Breast epithelium (tissue), 4 donors: ENCODE data around the gene PTGER3. TPM values are rescaled to one million over a fixed set of nuclear protein-coding genes. Genes with fewer than 3 reads are reported as not detected.

Experiments
- DNase-seq, 2 donors: peaks; one replicate each; pipeline ENCODE4 v3.0.0-alpha.2; 2019; ENCODE audit warnings: low spot score in 2 of 2
- H3K27ac ChIP-seq, 2 donors: fragments of 200-600 bp; sonication (generic) in 1 of 2; one replicate each; pipeline ENCODE4 v1.5.1; 2016 to 2019; ENCODE audit warnings: mild to moderate bottlenecking in 1 of 2
- H3K27me3 ChIP-seq, 2 donors: fragments of 200-600 bp; sonication (generic) in 1 of 2; one replicate each; pipeline versions ENCODE4 v1.5.1 to v1.6.0; 2017 to 2019; ENCODE audit warnings: control low read depth in 1 of 2, mild to moderate bottlenecking in 1 of 2
- H3K36me3 ChIP-seq: fragments of 200-600 bp; one replicate; pipeline ENCODE4 v1.5.1; 2019
- H3K4me1 ChIP-seq, 2 donors: fragments of 200-600 bp; sonication (generic); one replicate each; pipeline ENCODE4 v1.5.1; 2016 to 2019; ENCODE audit warnings: control low read depth in 1 of 2
- H3K4me3 ChIP-seq, 3 donors: fragments of 200-600 bp; sonication (generic); 1 replicate in 2 of 3; 2 replicates in 1 of 3; pipeline ENCODE4 v1.5.1; 2016 to 2019; ENCODE audit warnings: mild to moderate bottlenecking in 3 of 3, moderate library complexity in 2 of 3
- H3K9me3 ChIP-seq, 2 donors: fragments of 200-600 bp; sonication (generic) in 1 of 2; one replicate each; pipeline ENCODE4 v1.5.1; 2016 to 2019; ENCODE audit warnings: control low read depth in 1 of 2
- CTCF ChIP-seq, 3 donors: fragments of 450-650 bp; IDR thresholded peaks; one replicate each; pipeline ENCODE4 v1.5.1; 2016 to 2017; ENCODE audit warnings: antibody characterized with exemption in 3 of 3, mild to moderate bottlenecking in 3 of 3, moderate library complexity in 3 of 3
- POLR2A ChIP-seq: fragments of 450-650 bp; IDR thresholded peaks from one replicate; pipeline ENCODE4 v1.6.1; 2016; ENCODE audit warnings: antibody characterized with exemption, mild to moderate bottlenecking, moderate library complexity
- POLR2AphosphoS5 ChIP-seq, 3 donors: sonication (generic); formaldehyde crosslinking; IDR thresholded peaks; one replicate each; pipeline ENCODE4 v1.6.1; 2017; ENCODE audit warnings: antibody characterized with exemption in 3 of 3
- intact Hi-C: fragments of 100-400 bp; cut with DNase I; formaldehyde crosslinking; loops from one replicate; pipeline ENCODE4 v1.15.1; 2023; ENCODE audit warnings: low total_unique reads
- total RNA-seq, 3 donors: library from RNA; depleted of rRNA; stranded (reverse); fragments of >200 nt; gene quantifications; one replicate each; pipeline ENCODE4 v1.1.0, GENCODE V29; 2016

Gene PTGER3
- total RNA-seq, 3 donors from 2014 or later = 43.3 to 193 (median 52.1) TPM

- Histone ChIP-seq H3K4me3 (no peak overlapping the region), H3K9me3 (no peaks in the 10 kb centered on the region), H3K4me1 (no peaks in the 10 kb centered on the region), H3K27me3 (no peaks in the 10 kb centered on the region), H3K27ac (no peak overlapping the region), H3K36me3 (no peaks in the 10 kb centered on the region)
- intact Hi-C loops = no loop called here
- TF ChIP-seq CTCF (IDR thresholded peaks at IDR 0.05) (no peak), POLR2A (no peak), POLR2AphosphoS5 (IDR thresholded peaks at IDR 0.05) (no peak)
- no peak for DNase-seq
Observed at GRCh38 chr1:71028981-71029380, 18.6 kb downstream of the PTGER3 start.

GRCh38 chr1:71027991-71028390, 19.6 kb downstream of the PTGER3 start:
- no peak overlapping the region for H3K27ac ChIP-seq
- no peak for DNase-seq
- intact Hi-C loops = no loop called here

GRCh38 chr1:71026093-71026492, 21.5 kb downstream of the PTGER3 start:
- H3K4me3 ChIP-seq = no peak overlapping the region
- no peaks in the 10 kb centered on the region for H3K9me3 ChIP-seq
- H3K27me3 ChIP-seq = no peaks in the 10 kb centered on the region
- intact Hi-C loops = no loop called here
- TF ChIP-seq POLR2A = no peak
- no peak for TF ChIP-seq POLR2AphosphoS5 (IDR thresholded peaks at IDR 0.05)
- no peak for TF ChIP-seq CTCF (IDR thresholded peaks at IDR 0.05)
- no peaks in the 10 kb centered on the region for H3K36me3 ChIP-seq
- DNase-seq = no peak
- no peaks in the 10 kb centered on the region for H3K4me1 ChIP-seq
- no peak overlapping the region for H3K27ac ChIP-seq

More at GRCh38 chr1:71027991-71028390, 19.6 kb downstream of the PTGER3 start:
- H3K9me3 ChIP-seq = no peaks in the 10 kb centered on the region
- H3K4me1 ChIP-seq = no peaks in the 10 kb centered on the region
- no peak overlapping the region for H3K4me3 ChIP-seq
- no peaks in the 10 kb centered on the region for H3K36me3 ChIP-seq
- TF ChIP-seq POLR2A (no peak), POLR2AphosphoS5 (IDR thresholded peaks at IDR 0.05) (no peak), CTCF (IDR thresholded peaks at IDR 0.05) (no peak)
- no peaks in the 10 kb centered on the region for H3K27me3 ChIP-seq

GRCh38 chr1:71023515-71023914, 24.1 kb downstream of the PTGER3 start:
- Histone ChIP-seq H3K27me3 (no peaks in the 10 kb centered on the region), H3K27ac (no peak overlapping the region), H3K9me3 (no peaks in the 10 kb centered on the region), H3K4me1 (no peaks in the 10 kb centered on the region), H3K36me3 (no peaks in the 10 kb centered on the region), H3K4me3 (no peak overlapping the region)
- TF ChIP-seq POLR2AphosphoS5 (IDR thresholded peaks at IDR 0.05) (no peak), POLR2A (no peak), CTCF (IDR thresholded peaks at IDR 0.05) (no peak)
- no peak for DNase-seq
- intact Hi-C loops = no loop called here

- no peaks in the 10 kb centered on the region for H3K27me3 ChIP-seq
- intact Hi-C loops = no loop called here
- DNase-seq = no peak
- no peaks in the 10 kb centered on the region for H3K9me3 ChIP-seq
- no peak overlapping the region for H3K4me3 ChIP-seq
- TF ChIP-seq POLR2A (no peak), POLR2AphosphoS5 (IDR thresholded peaks at IDR 0.05) (no peak), CTCF (IDR thresholded peaks at IDR 0.05) (no peak)
- H3K27ac ChIP-seq = no peak overlapping the region
- no peaks in the 10 kb centered on the region for H3K4me1 ChIP-seq
- no peaks in the 10 kb centered on the region for H3K36me3 ChIP-seq
Observed at GRCh38 chr1:71019233-71019969, 28.2 kb downstream of the PTGER3 start.
